Stimulated activated CD8-positive, alpha-beta memory T cell treated with anti-CD3 and anti-CD28 coated beads, Interleukin-15, amount 100 ng/mL, for 1 hour (primary cell): Measurements from ENCODE around the gene CACNB4.

ENCODE experiments used
- DNase-seq: peaks from one replicate; pipeline ENCODE4 v3.0.0-alpha.2; 2020; ENCODE audit warnings: low read depth

CACNB4 gene

GRCh38 chr2:151975460-151976414 lies 123.1 kb downstream of the CACNB4 start:
- DNase-seq = no peak

- no peak for DNase-seq
These were observed 123.9 kb downstream of the CACNB4 start for GRCh38 chr2:151974988-151975387.

DNA sequence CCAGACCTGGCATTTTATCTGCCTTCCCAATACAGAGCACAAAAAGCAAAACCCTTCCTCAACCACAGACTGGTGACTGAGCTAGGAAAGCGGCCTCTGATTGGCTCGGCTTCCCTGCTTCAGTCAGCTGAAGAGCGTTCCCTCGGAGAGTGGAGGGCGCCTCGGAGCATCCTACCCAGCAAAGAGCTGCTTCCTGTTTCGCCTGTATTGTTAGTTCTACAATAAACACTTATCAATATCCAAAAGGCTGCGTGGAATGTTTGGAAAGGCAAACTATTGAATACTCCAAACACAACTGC lies 125.0 kb downstream of the CACNB4 start:
- DNase-seq = no peak

DNA sequence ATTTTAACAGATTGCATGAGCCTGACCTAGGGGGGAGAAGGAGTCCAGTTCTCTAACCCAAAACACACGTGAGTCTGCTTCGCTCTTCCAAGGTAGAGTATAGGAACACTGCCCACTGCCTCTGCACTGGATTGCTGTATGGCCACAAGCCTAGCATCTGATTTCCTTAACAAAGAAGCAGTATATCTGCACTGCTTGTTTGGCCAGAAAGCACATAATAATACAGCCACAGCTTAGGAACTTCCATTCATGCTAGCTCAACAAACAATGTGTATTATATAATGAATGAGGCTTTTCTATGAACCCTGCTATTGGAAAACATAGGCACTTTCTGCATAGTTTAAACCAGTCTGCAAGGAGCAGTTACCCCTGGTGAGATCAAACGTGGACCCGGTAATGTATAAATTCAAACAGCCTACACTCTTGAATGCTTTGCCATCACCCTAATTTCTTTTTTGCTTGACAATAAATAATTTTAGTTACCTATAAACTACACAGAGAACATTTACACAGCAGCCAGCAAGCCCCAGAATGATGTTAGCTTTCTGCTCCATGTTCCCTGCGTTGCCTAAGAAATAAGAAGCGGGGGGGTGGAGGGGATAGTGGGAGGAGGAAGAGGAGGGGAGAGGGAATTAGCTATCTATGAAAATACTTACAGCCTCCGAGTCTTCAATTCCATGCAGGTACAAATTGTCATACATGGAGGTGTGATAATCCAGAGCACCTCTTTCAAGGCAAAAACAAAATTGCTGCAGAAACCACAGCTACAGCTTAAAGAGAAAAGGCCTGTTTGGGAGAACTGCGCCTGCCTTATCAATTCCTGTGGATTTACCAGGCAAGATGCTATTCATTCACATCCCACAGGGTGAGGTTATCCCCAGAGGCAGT lies 125.6 kb downstream of the CACNB4 start:
- no peak for DNase-seq

GRCh38 chr2:151972241-151973012 lies 126.4 kb downstream of the CACNB4 start:
- no peak for DNase-seq

GRCh38 chr2:151971301-151972051 lies 127.4 kb downstream of the CACNB4 start:
- no peak for DNase-seq

DNA sequence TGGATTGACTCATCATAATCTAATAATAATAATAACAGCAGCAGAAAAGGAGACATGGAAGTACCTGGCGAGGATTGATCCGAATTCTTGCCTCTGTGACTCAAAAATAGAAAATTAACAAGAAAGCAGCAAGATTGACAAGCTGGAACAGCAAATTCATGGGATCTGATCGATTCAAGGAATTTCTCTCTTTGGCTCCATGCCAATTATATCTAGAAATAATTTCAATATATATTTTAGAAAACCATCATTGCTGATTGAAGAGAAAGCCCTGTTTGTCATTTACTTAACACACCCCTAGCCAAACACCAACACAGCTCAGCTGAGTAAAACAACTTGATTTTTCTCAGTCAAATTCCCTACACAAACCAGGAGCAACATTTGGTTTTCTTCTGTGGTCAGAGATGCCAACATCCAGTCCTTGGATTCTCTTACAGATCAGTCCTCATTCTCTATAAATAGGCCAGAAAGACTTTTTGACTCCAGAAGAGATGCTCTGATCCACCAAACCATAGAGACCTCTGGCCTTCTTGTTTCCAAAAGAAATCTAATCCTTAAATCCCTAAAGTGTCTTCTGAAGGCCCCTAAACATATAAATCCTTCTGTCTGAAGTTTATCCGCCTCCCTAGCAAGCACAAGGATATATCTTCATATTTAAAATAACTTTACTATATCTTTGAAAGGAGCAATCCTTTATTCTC lies 129.9 kb downstream of the CACNB4 start:
- DNase-seq = no peak

DNA sequence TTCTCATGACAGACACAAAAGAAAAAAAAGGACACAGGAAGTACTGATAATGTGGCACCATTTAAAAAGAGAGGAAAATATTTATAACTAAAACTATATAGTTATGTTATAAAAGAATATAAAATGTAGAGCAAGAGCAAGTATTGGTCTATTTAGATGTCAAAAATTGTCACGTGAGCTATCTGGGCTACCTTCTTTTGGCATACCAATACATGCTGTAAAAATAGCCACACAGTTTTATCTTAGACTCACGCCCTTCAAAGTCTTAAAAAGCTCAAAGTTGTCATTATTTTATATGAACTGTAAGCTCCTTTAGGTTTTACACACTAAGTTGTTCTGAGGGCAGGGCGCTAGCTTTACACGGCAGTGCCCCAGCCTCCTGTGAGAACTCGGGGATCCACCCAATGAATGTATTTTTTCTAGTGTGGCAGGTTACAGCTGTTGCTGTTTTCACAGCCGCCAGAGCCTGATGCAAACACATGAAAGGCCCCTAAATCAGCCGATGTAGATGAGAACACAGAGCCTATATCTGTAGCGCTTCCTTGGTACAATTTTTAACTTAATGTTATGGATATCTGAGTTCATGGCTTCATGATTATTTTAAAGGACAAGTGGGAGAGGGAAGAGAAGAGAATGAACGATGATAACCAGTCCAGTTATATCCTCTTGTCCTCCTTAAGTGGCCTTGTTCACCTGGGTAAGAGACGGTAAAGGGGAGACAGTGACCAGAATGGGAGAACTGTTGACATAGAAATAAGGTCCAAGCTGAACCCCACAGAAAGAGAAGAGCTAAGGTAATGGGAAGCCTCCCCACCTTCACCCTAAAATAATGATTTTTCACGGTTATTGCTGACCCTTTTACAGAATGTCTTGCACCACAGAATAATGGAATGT lies 130.8 kb downstream of the CACNB4 start:
- no peak for DNase-seq

DNA sequence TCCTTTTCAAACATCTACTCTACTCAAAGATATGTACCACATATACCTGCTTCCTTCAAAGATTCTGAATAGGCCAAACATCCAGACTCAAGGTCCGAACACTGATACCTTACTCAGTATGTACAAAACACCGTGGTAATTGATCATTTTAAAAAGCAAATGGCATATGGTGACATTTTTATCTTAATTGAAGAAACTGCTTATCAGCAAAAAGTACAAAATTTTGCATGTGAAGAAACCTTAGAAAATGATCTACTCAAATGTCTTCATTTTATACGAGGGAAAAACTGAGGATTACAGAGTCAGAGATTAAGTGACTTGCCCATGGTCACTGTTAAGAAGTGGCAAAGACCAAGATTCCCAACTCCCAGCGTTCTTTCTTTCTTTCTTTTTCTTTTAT lies 133.0 kb downstream of the CACNB4 start:
- DNase-seq = no peak

GRCh38 chr2:151961558-151961957 lies 137.3 kb downstream of the CACNB4 start:
- DNase-seq = no peak

GRCh38 chr2:151959238-151959637 lies 139.6 kb downstream of the CACNB4 start:
- DNase-seq = no peak

- DNase-seq = no peak
These were observed 145.4 kb downstream of the CACNB4 start for GRCh38 chr2:151953467-151953866.

- no peak for DNase-seq
These were observed 146.0 kb downstream of the CACNB4 start for GRCh38 chr2:151952691-151953456.

GRCh38 chr2:151947813-151948165 lies 151.1 kb downstream of the CACNB4 start:
- no peak for DNase-seq

- DNase-seq = no peak
These were observed 151.7 kb downstream of the CACNB4 start for GRCh38 chr2:151946899-151947812.

- no peak for DNase-seq
These were observed 152.5 kb downstream of the CACNB4 start for GRCh38 chr2:151946250-151946884.

- no peak for DNase-seq
These were observed 153.2 kb downstream of the CACNB4 start for GRCh38 chr2:151945602-151946001.

DNA sequence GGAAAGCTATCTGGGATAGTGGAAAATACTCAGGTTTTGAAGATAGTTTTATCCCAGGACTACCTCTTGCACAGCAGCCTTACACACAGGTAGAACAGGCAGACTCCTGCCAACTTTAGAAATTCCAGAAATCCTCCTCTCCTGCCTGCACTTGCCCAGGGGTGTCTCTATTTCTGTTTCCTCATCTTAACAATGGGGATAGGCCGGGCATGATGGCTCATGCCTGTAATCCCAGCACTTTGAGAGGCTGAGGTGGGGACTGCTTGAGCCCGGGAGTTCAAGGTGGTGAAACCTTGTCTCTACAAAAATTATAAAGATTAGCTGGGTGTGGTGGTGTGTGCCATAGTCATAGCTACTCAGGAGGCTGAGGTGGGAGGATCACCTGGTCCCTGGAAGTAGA lies 153.7 kb downstream of the CACNB4 start:
- DNase-seq = no peak
